GM20000 (cell line): ENCODE measurements around the gene RBP4.

ENCODE experiments used
- DNase-seq: peaks from one replicate; pipeline ENCODE4 v3.0.0; 2012; ENCODE audit warnings: low spot score
- CTCF ChIP-seq: IDR thresholded peaks from 2 replicates; pipeline ENCODE4 v1.5.1; 2012; ENCODE audit warnings: mild to moderate bottlenecking, control low read depth; ENCODE audit errors: extremely low read depth, missing control alignments

RBP4 gene

GRCh38 chr10:93589648-93590562 is 11.1 kb downstream of the RBP4 start:
- DNase-seq = no peak
- no peak for TF ChIP-seq CTCF

- no peak for DNase-seq
- TF ChIP-seq CTCF = no peak
Measured at GRCh38 chr10:93584445-93584844, 16.6 kb downstream of the RBP4 start.

GRCh38 chr10:93580828-93581227 is 20.2 kb downstream of the RBP4 start:
- TF ChIP-seq CTCF = no peak
- DNase-seq = no peak

GRCh38 chr10:93579985-93580711 is 20.9 kb downstream of the RBP4 start:
- no peak for DNase-seq
- no peak for TF ChIP-seq CTCF

GRCh38 chr10:93579089-93579488 is 21.9 kb downstream of the RBP4 start:
- no peak for DNase-seq
- TF ChIP-seq CTCF = no peak

GRCh38 chr10:93577565-93577964 is 23.5 kb downstream of the RBP4 start:
- TF ChIP-seq CTCF = no peak
- no peak for DNase-seq

- TF ChIP-seq CTCF = no peak
- no peak for DNase-seq
Measured at GRCh38 chr10:93576888-93577287, 24.1 kb downstream of the RBP4 start.
